ENCODE data around the gene SEZ6. TPM values are rescaled to one million over a fixed set of nuclear protein-coding genes. Genes with fewer than 3 reads are reported as not detected.

SEZ6 gene
- total and polyA plus RNA-seq, 2 of the 4 experiments (the other 2 are of a cell fraction) = not detected

DNA sequence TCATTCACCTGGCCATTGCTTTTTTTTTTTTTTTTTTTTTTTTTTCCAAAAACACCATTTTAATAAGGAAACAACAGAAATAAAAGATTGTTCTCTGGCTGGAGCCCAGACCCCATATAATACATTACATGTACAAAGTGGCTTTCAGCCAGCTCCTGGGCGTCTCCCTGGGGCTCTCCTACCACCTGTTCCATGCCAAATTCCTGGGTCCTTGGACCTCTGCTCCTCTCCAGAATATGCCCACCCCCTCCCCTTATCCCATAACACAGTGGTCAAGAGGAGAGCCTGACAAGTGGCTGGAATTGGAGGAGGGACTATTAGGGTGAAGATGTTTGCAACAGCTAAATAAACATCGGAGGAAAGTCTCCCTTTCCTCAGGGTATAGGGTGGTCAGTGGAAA, 50.9 kb downstream of the SEZ6 start:
- no peak overlapping the region for H2BK120ac ChIP-seq (ENCODE audit: low read depth, low read length)
- H3K27me3 ChIP-seq (ENCODE audit: control insufficient read depth, insufficient read depth, low read length) = no peaks in the 10 kb centered on the region
- no peak overlapping the region for H2BK20ac ChIP-seq (ENCODE audit: low read depth, low read length)
- H3K14ac ChIP-seq (replicated peaks; ENCODE audit: low read depth, low read length) = no peak overlapping the region
- no peak overlapping the region for H3K18ac ChIP-seq (ENCODE audit: low read depth, low read length)
- H3K4me2 ChIP-seq (ENCODE audit: low read depth, low read length) = no peak overlapping the region
- H3K9ac ChIP-seq (ENCODE audit: low read depth, low read length) = no peak overlapping the region
- H4K5ac ChIP-seq (ENCODE audit: low read depth, low read length) = no peak overlapping the region
- H3K4ac ChIP-seq (ENCODE audit: low read depth, low read length) = no peak overlapping the region
- peak overlapping the region; percentile 52 for H2AK9ac ChIP-seq (replicated peaks; ENCODE audit: low read depth, low read length, poor library complexity)
- no peak overlapping the region for H2AFZ ChIP-seq (replicated peaks; ENCODE audit: low read length, poor library complexity)
- no peak overlapping the region for H3K56ac ChIP-seq (ENCODE audit: extremely low read depth, insufficient read depth, low read length)
- dilution Hi-C loops (cut with HindIII; ENCODE audit: low sequenced_read_pairs, unreplicated experiment) (no loop called here), intact Hi-C loops (cut with micrococcal nuclease) (no loop called here), in situ Hi-C loops (cut with MboI; ENCODE audit: low sequenced_read_pairs) (no loop called here)
- no peak overlapping the region for H3K4me3 ChIP-seq (ENCODE audit: insufficient read depth, low read depth, low read length)
- ATAC-seq (ENCODE audit: low read depth) (no peak), DNase-seq (no peak)
- no peaks in the 10 kb centered on the region for H3K4me1 ChIP-seq (ENCODE audit: control insufficient read depth, insufficient read depth, low read length)
- no peaks in the 10 kb centered on the region for H3K9me3 ChIP-seq (ENCODE audit: control insufficient read depth, insufficient read depth, low read length)
- H3K79me1 ChIP-seq (ENCODE audit: low read depth in 1 of 2, low read length in 2 of 2) = peaks cover 0 to 19% of the 10 kb centered on the region in 2 experiments; a peak in 2 of 4 replicates
- peaks cover 12% of the 10 kb centered on the region for H3K9me1 ChIP-seq (ENCODE audit: insufficient read depth, low read length)
- no peak overlapping the region for H3K27ac ChIP-seq (ENCODE audit: insufficient read depth, low read length)
- H2AK5ac ChIP-seq (ENCODE audit: low read depth, low read length) = no peak overlapping the region
- no peak overlapping the region for H3K23ac ChIP-seq (ENCODE audit: low read depth, low read length)
- no peak overlapping the region for H2BK15ac ChIP-seq (ENCODE audit: low read depth, low read length)
- ChIA-PET POLR2A (ENCODE audit: unreplicated experiment) (no interaction called here), CTCF (interaction anchor here (1.1 kb wide), 1 partner anchor 162 kb away, joined by 3 read pairs; no protein-coding TSS in a partner anchor)
- no peak overlapping the region for H4K91ac ChIP-seq (ENCODE audit: insufficient read depth, low read depth, low read length)
- TF ChIP-seq NFE2L2 (IDR thresholded peaks at IDR 0.05; ENCODE audit: low read depth, low read length) = no peak
- TF ChIP-seq, protein P1, sequence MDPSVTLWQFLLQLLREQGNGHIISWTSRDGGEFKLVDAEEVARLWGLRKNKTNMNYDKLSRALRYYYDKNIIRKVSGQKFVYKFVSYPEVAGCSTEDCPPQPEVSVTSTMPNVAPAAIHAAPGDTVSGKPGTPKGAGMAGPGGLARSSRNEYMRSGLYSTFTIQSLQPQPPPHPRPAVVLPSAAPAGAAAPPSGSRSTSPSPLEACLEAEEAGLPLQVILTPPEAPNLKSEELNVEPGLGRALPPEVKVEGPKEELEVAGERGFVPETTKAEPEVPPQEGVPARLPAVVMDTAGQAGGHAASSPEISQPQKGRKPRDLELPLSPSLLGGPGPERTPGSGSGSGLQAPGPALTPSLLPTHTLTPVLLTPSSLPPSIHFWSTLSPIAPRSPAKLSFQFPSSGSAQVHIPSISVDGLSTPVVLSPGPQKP (IDR thresholded peaks at IDR 0.05; ENCODE audit: borderline replicate concordance, low read depth, low read length) = no peak
- BruUV-seq (replicated peaks) = no TSS peak
- H2BK5ac ChIP-seq (ENCODE audit: low read depth, low read length, poor library complexity, severe bottlenecking) = no peak overlapping the region
- no peak overlapping the region for H4K8ac ChIP-seq (ENCODE audit: low read depth in 2 of 2, low read length in 2 of 2)
- peaks cover 8% of the 10 kb centered on the region; the same call in 1 of the 2 replicates for H4K20me1 ChIP-seq (ENCODE audit: insufficient read depth, low read length)
- no CpG with 5 or more reads among the region's 2 CpGs for WGBS, 2 experiments (ENCODE audit: extremely low coverage in 2 of 2, insufficient read length in 1 of 2)
- no peaks in the 10 kb centered on the region for H3K36me3 ChIP-seq (ENCODE audit: control insufficient read depth, insufficient read depth, low read length)
